ENCODE data around the gene ERF. TPM values are rescaled to one million over a fixed set of nuclear protein-coding genes. Genes with fewer than 3 reads are reported as not detected.

Gene ERF
- total and polyA plus RNA-seq, 2 of the 8 experiments (the other 6 are each of a cell fraction or from before 2014, with no cell fraction given) = 43.7 to 62.7 TPM

- TF ChIP-seq CBX5 (IDR thresholded peaks at IDR 0.05; ENCODE audit: low read depth, low read length) (no peak), RXRA (IDR thresholded peaks at IDR 0.05; ENCODE audit: insufficient read depth, low read depth, low read length) (no peak)
Observed at GRCh38 chr19:42303876-42304275, 48.9 kb upstream of the ERF start (continued).
